Measurements from ENCODE around the gene ACVR1B.
A peak's percentile ranks its signal among the peaks of the same experiment; 100 is the strongest.

Gene ACVR1B

DNA sequence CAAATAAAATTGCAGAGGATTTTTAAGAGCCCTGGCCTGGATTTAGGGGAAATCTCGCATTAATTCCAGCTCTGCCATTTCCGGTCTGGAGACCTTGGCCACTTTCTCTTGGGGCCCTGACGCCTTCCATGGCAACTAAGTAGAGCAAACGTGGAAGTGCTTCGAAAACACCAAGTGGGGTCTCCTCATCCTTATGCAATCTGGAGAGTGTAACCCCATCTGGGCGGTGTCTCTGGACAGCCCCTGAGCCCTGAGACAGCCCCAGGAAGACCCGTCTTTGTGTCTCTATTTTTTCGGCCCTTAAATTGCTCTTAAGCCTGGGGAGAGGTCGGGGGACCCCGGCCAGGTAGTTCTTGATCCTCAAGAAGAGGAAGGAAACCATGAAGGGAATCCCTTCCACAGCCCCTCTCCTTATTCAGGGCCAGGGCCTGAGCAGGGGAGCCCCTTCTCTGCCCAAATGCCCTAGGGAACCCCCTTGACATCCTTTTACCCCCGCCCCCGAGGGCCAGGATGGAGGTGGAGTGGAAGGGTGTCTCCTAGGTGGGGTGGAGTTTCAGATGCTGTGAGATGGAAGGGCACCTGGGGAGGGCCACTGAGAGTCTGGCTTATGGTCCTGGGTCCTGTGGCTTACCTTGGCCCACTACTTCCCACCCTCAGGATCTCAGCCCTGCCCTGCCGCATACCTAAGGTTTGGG, 82.1 kb downstream of the ACVR1B start:
- Histone ChIP-seq H3K27me3 (replicated peaks; ENCODE audit: control insufficient read depth, insufficient read depth, low read length) (no peaks in the 10 kb centered on the region), H3K4me1 (ENCODE audit: control insufficient read depth, insufficient read depth, low read length) (peaks cover 17% of the 10 kb centered on the region), H3K4me3 (ENCODE audit: low read length) (peak overlapping the region; percentile 76), H3K36me3 (ENCODE audit: control insufficient read depth, insufficient read depth, low read length, severe bottlenecking) (no peaks in the 10 kb centered on the region), H3K9me3 (ENCODE audit: control insufficient read depth, low read length) (no peaks in the 10 kb centered on the region), H3K9ac (ENCODE audit: low read length) (peak overlapping the region; percentile 81)
- no peak for DNase-seq (ENCODE audit: low read depth)

DNA sequence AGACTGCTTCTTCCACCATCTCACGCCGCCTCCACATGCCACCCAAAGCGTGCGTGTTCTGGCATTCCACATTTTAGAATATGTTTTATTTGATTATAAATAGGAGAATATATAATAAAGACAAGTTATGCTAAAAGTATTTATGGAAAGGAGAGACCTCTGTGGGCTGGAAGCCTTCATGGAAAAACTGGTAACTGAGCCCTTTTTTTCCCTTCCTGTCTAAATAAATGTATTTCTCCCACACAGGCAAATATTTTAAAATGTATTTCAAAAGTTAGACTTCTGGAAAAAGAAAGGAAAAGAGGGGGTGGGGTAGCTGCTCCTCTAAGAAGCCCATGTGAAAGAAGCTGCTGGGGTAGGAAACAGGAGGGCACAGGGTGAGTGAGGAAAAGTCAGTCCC, 83.7 kb downstream of the ACVR1B start:
- Histone ChIP-seq H3K27me3 (replicated peaks; ENCODE audit: control insufficient read depth, insufficient read depth, low read length) (no peaks in the 10 kb centered on the region), H3K36me3 (ENCODE audit: control insufficient read depth, insufficient read depth, low read length, severe bottlenecking) (no peaks in the 10 kb centered on the region), H3K4me1 (ENCODE audit: control insufficient read depth, insufficient read depth, low read length) (peaks cover 17% of the 10 kb centered on the region), H3K9me3 (ENCODE audit: control insufficient read depth, low read length) (no peaks in the 10 kb centered on the region), H3K9ac (ENCODE audit: low read length) (no peak overlapping the region), H3K4me3 (ENCODE audit: low read length) (no peak overlapping the region)
- DNase-seq (ENCODE audit: low read depth), result no peak

- Histone ChIP-seq H3K9ac (ENCODE audit: low read length) (no peak overlapping the region), H3K4me3 (ENCODE audit: low read length) (no peak overlapping the region), H3K4me1 (ENCODE audit: control insufficient read depth, insufficient read depth, low read length) (peaks cover 17% of the 10 kb centered on the region), H3K27me3 (replicated peaks; ENCODE audit: control insufficient read depth, insufficient read depth, low read length) (no peaks in the 10 kb centered on the region), H3K36me3 (ENCODE audit: control insufficient read depth, insufficient read depth, low read length, severe bottlenecking) (no peaks in the 10 kb centered on the region), H3K9me3 (ENCODE audit: control insufficient read depth, low read length) (no peaks in the 10 kb centered on the region)
- DNase-seq (ENCODE audit: low read depth), result no peak
These were observed 84.4 kb downstream of the ACVR1B start for GRCh38 chr12:52035926-52036325.

- DNase-seq (ENCODE audit: low read depth), result peak; percentile 96
- no peaks in the 10 kb centered on the region for H3K36me3 ChIP-seq (ENCODE audit: control insufficient read depth, insufficient read depth, low read length, severe bottlenecking)
- no peaks in the 10 kb centered on the region for H3K27me3 ChIP-seq (replicated peaks; ENCODE audit: control insufficient read depth, insufficient read depth, low read length)
- peaks cover 17% of the 10 kb centered on the region for H3K4me1 ChIP-seq (ENCODE audit: control insufficient read depth, insufficient read depth, low read length)
- H3K4me3 ChIP-seq (ENCODE audit: low read length), result peak overlapping the region; percentile 58
- no peaks in the 10 kb centered on the region for H3K9me3 ChIP-seq (ENCODE audit: control insufficient read depth, low read length)
- H3K9ac ChIP-seq (ENCODE audit: low read length), result no peak overlapping the region
These were observed 85.2 kb downstream of the ACVR1B start for GRCh38 chr12:52036587-52037171.

DNA sequence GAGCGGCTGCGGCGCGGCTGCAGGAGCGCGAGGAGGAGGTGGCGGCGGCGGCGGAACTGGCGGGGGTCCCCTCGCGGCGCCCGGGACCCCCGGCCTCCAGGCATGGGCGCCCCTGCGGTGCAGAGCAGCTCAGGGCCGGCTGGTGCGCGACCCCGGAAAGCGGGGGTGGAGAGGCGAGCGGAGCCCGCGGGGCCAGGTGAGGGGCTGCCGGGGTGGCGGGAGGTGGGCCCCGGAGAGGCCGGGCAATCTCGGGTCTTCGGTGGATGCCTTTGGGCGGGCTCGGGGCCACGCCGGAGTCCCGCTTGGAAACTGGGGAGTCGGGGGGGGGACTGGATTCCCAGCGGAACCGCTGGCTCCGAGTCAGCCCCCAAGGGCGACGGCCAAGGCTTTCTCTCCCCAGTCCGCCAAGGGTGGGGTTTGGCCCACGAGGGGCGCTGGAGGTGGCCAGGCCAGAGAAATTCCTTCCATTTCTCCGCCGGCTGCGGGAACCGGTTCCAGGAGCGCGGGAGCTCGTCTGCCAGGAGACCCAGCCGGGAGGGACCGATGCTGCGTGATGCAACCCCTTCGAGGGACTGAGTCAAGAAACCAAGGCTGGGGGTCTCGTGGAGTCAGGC, 85.9 kb downstream of the ACVR1B start:
- Histone ChIP-seq H3K36me3 (ENCODE audit: control insufficient read depth, insufficient read depth, low read length, severe bottlenecking) (no peaks in the 10 kb centered on the region), H3K4me1 (ENCODE audit: control insufficient read depth, insufficient read depth, low read length) (peaks cover 13% of the 10 kb centered on the region), H3K4me3 (ENCODE audit: low read length) (peak overlapping the region; percentile 80), H3K9me3 (ENCODE audit: control insufficient read depth, low read length) (no peaks in the 10 kb centered on the region), H3K9ac (ENCODE audit: low read length) (peak overlapping the region; percentile 75), H3K27me3 (replicated peaks; ENCODE audit: control insufficient read depth, insufficient read depth, low read length) (no peaks in the 10 kb centered on the region)
- DNase-seq (ENCODE audit: low read depth), result peak; percentile 89

- Histone ChIP-seq H3K9ac (ENCODE audit: low read length) (peak overlapping the region; percentile 20), H3K27me3 (replicated peaks; ENCODE audit: control insufficient read depth, insufficient read depth, low read length) (no peaks in the 10 kb centered on the region), H3K9me3 (ENCODE audit: control insufficient read depth, low read length) (no peaks in the 10 kb centered on the region), H3K4me1 (ENCODE audit: control insufficient read depth, insufficient read depth, low read length) (peaks cover 4% of the 10 kb centered on the region), H3K4me3 (ENCODE audit: low read length) (no peak overlapping the region), H3K36me3 (ENCODE audit: control insufficient read depth, insufficient read depth, low read length, severe bottlenecking) (no peaks in the 10 kb centered on the region)
- DNase-seq (ENCODE audit: low read depth), result no peak
These were observed 86.9 kb downstream of the ACVR1B start for GRCh38 chr12:52038447-52038846.

DNA sequence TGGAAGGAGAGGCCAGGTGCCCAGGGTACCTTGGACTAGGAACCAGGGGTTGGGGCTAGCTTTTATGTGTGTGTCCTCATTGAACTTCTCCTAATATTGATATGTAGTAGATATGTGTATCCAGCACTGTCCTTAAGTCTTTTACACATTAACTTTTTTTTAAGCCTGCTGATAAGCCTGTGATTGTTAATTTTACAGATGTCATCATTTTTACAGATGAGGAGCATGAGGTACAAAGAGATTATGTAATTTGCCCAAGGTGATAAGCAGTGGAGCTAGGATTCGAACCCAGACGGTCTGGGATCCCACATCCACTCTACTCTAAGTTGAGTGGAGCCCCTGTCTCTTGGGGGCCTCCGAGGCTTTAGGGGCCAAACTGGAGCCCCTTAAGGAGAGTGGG, 89.5 kb downstream of the ACVR1B start:
- Histone ChIP-seq H3K9ac (ENCODE audit: low read length) (no peak overlapping the region), H3K4me3 (ENCODE audit: low read length) (no peak overlapping the region), H3K27me3 (replicated peaks; ENCODE audit: control insufficient read depth, insufficient read depth, low read length) (no peaks in the 10 kb centered on the region), H3K36me3 (ENCODE audit: control insufficient read depth, insufficient read depth, low read length, severe bottlenecking) (no peaks in the 10 kb centered on the region), H3K9me3 (ENCODE audit: control insufficient read depth, low read length) (no peaks in the 10 kb centered on the region), H3K4me1 (ENCODE audit: control insufficient read depth, insufficient read depth, low read length) (peaks cover 25% of the 10 kb centered on the region)
- no peak for DNase-seq (ENCODE audit: low read depth)

- peak; percentile 89 for DNase-seq (ENCODE audit: low read depth)
- Histone ChIP-seq H3K4me3 (ENCODE audit: low read length) (no peak overlapping the region), H3K4me1 (ENCODE audit: control insufficient read depth, insufficient read depth, low read length) (peaks cover 30% of the 10 kb centered on the region), H3K36me3 (ENCODE audit: control insufficient read depth, insufficient read depth, low read length, severe bottlenecking) (no peaks in the 10 kb centered on the region), H3K9ac (ENCODE audit: low read length) (no peak overlapping the region), H3K9me3 (ENCODE audit: control insufficient read depth, low read length) (no peaks in the 10 kb centered on the region), H3K27me3 (replicated peaks; ENCODE audit: control insufficient read depth, insufficient read depth, low read length) (no peaks in the 10 kb centered on the region)
These were observed 90.2 kb downstream of the ACVR1B start for GRCh38 chr12:52041695-52042123.

DNA sequence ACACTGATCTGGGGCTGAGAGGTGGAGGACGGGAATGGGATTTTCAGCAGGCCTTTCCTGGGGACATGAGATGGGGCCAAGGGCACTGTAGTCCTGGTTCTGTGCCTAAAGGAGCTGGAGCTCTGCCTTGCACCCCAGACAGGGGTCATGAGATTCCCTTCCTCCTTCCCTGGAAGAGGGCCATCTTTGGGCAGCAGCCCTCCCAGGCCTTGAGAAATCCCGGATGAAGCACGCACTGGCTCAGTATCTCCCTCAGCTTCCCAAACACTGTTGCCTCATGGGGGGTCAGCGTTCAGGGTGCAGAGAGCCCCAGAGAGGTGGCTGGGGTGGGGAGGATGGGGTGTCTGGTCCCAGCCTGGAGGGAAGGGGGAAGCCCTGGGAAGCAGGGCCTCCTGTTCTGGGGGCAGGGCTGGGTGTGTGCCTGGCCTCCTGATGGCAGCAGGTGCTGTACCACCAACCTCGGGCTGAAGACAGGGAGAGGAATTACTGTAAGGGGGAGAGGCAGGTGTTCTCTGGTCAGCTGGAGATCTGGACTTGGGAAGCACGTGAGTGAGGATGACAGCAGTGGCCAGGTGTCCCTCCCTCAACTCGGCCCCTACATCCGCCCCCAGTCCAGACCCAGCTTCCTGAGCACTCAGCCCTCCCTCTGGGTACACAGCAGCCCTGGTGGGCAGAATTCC, 91.3 kb downstream of the ACVR1B start:
- no peaks in the 10 kb centered on the region for H3K9me3 ChIP-seq (ENCODE audit: control insufficient read depth, low read length)
- no peaks in the 10 kb centered on the region for H3K36me3 ChIP-seq (ENCODE audit: control insufficient read depth, insufficient read depth, low read length, severe bottlenecking)
- no peak overlapping the region for H3K9ac ChIP-seq (ENCODE audit: low read length)
- H3K4me1 ChIP-seq (ENCODE audit: control insufficient read depth, insufficient read depth, low read length), result peaks cover 30% of the 10 kb centered on the region
- no peaks in the 10 kb centered on the region for H3K27me3 ChIP-seq (replicated peaks; ENCODE audit: control insufficient read depth, insufficient read depth, low read length)
- H3K4me3 ChIP-seq (ENCODE audit: low read length), result no peak overlapping the region
- no peak for DNase-seq (ENCODE audit: low read depth)

DNA sequence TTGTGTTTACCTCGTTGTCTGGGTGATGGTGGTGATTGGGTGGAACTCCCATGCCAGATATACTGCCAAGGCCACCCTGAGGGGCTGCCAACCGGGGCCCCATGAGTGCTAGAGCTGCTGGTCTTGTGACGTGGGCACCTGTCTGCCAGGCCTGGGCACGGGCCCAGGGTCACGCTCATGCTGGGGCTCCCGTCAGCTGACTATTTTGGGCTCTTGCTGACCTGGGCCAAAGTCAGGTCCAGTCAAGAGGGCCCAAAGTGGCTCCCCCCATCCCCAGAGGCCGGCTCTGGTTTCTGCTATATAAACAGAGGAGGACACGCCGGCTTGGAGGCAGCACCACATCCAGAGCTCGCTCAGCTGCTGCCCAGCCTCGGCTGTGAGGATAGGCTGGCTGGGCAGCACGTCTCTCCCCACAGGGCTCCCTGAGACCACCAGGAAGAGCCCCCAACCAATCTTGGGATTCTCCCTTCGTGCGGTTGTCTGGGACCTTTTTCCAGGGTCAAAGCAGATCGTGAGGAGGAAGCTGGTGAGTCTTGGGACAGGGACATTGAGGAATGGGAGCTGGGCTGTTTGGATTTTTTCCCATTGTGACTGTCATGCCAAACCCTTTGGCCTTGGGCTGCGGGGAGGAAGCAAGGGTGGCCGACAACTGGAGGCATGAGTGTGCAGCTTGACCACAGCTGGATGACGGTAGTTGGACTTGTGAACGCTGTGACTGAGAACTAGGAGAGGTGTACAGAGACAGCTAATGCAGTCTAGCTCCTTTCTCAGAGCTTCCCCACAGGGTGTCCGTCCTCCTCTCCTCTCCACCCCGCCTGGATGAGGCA, 92.1 kb downstream of the ACVR1B start:
- no peaks in the 10 kb centered on the region for H3K27me3 ChIP-seq (replicated peaks; ENCODE audit: control insufficient read depth, insufficient read depth, low read length)
- no peaks in the 10 kb centered on the region for H3K36me3 ChIP-seq (ENCODE audit: control insufficient read depth, insufficient read depth, low read length, severe bottlenecking)
- H3K9ac ChIP-seq (ENCODE audit: low read length), result peak overlapping the region; percentile 58
- no peaks in the 10 kb centered on the region for H3K9me3 ChIP-seq (ENCODE audit: control insufficient read depth, low read length)
- no peak overlapping the region for H3K4me3 ChIP-seq (ENCODE audit: low read length)
- H3K4me1 ChIP-seq (ENCODE audit: control insufficient read depth, insufficient read depth, low read length), result peaks cover 30% of the 10 kb centered on the region
- no peak for DNase-seq (ENCODE audit: low read depth)

Measured in adipocyte (in vitro differentiated cells).